HG03175 (cell line): Measurements from ENCODE around the gene DBI.
A peak's percentile ranks its signal among the peaks of the same experiment; 100 is the strongest.

Source experiments
- ATAC-seq: cut with Tn5 transposase; IDR thresholded peaks from one replicate; pipeline ENCODE4 v1.9.1; 2021; ENCODE audit warnings: mild to moderate bottlenecking, moderate library complexity; ENCODE audit not compliant: unreplicated experiment

Gene DBI

DNA sequence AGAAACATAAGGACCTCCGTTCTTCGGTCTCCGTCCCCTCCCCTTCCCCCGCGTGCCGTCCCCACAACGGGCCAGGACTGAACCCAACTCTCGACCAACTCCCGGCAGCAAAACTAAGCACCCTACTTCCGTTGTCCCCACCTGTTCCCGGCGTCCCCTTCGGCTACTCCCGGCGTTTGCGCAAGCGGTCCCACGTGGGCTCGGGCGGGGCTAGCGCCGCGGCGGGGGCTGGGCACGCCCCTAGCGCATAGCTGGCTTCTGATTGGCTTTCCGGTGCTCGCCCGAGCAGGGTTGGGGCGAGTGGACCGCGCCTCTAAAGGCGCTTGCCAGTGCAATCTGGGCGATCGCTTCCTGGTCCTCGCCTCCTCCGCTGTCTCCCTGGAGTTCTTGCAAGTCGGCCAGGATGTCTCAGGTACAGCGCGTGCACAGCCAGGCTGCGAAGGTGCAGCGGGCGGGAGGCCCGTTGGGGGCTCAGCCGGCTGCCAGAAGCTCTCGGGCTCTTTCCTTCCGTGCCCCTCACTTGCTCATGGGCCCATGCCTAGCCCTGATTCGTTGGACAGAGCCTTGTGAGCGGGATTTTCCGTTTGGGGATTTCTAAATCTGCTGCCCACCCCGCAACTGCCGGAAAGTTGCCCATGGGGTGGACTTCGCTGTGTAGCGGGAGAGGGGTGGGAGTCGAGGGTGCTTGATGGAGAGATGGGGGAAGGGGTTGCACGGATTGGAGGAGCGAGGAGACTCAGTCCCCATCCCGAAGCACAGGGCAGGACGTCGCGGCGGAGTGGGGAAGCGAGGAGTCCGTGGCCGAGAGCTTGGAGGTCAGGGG is at the start of gene DBI, which contains the start of gene C2orf76:
Gene DBI (plus strand): TSS at position 329 of the 823 bp plus-strand sequence. CDS start 75 bp downstream, at position 404.
Gene C2orf76 (minus strand): TSS at position 186 of the 823 bp plus-strand sequence. CDS start 26,875 bp downstream, outside the sequence.
- ATAC-seq = peak; percentile 93

DNA sequence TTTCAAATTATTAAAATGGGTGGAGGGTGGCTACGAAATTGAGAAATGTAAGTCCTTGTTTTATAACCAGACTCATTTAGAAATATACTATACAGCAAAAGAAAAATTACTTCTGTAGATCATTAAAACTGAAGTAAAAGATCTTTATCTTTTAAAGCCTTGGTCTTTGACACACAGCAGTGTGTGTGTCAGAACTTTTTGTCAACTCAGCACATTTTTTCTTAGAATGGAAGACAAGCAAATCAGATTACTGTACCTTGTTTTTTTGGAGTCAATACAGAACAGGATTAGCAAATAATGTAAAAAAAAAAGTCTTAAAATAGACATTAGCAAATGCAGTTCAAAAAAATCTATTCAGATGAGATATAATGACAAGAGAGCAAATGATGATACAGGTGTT is 49.2 kb upstream of the DBI start:
- no peak for ATAC-seq

DNA sequence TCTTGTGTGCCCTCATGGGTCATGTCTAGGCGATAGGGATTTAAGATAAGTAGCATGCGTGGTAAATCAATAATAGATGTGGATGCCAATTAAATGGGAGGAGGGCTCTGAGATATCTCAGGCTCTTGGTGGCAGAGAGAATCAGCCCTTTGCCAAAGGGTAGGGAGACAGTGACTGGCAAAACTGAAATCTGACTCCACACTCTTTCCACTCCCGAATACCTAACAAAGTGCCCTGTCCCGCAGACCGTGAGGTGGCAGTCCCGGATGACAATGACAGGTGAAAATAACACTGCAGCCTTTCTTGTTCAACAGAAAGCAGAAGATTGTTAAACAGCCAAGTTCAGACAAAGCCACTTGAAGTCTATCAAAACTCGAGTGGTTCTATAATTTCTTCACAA is 47.2 kb upstream of the DBI start:
- no peak for ATAC-seq

DNA sequence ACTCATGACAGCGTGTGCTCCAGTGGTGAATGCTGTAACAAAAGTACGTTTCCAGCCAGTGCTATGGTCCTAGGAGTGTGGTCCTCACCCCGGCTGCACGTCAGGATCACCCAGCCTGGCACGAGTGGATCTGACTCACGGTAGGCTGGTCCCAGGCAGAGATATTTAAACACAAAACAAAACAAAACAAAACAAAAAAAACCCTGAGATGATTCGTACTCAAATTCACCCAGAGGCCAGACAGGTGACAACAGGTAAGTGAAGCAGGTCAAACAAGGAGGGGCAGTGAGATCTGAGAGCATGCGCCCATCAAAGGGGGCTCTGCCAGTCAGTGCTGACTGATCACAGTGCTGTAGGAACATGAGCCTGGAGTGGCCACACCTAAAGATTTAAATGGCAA is 43.3 kb upstream of the DBI start:
- ATAC-seq = no peak

DNA sequence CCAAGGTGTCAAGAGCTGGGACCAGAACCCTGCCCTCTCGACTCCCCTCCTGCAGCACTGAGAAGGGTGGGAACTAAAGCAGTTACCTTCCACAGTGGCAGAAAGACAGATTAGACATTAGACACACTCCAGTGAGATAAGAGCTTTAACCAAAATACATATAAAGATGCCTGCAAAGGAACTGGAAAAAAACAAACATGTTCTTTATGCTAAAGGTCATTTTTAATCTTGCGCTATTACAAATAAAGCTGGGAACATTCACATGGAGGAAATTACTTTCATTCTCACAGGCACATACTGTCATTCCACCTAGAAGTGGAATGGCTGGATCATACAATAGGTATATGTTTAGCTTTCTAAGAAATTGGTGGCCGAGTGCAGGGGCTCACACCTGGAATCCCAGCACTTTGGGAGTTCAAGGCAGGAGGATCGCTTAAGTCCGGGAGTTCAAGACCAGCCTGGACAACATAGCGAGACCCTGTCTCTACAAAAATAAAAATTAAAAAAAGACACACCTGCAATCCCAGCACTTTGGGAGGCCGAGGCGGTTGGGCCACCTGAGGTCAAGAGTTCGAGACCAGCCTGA is 42.0 kb upstream of the DBI start:
- ATAC-seq = no peak

DNA sequence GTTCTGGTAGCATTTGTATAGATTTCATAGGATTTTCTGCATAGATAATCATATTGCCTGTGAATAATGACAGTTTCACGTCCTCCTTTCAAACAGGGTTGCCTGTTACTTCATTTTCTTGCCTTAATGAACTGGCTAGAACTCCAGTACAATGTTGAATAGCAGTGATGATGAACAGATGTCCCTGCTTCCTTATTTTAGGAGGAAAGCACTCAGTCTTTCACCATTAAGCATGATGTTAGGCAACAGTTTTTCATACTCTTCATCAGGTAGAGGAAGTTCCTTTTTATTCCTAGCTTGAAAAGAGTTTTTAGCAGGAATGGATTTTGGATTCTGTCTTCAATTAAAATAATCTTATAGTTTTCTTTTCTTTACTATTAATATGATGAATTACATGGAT is 39.8 kb upstream of the DBI start:
- no peak for ATAC-seq

DNA sequence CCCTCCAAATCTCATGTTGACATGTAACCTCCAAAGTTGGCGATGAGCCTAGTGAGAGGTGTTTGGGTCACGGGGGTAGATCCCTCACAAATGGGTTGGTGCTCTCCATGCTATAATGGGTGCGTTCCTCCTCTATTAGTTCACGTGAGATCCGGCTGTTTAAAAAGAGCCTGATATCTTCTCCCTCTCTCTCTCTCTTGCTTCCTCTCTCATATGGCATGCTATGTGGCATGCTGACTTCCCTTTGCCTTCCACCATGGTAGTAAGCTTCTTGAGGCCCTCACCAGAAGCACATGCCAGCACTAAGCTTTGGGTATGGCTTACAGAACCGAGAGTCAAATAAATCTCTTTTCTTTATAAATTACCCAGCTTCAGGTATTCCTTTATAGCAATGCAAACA is 39.3 kb upstream of the DBI start:
- ATAC-seq = no peak

DNA sequence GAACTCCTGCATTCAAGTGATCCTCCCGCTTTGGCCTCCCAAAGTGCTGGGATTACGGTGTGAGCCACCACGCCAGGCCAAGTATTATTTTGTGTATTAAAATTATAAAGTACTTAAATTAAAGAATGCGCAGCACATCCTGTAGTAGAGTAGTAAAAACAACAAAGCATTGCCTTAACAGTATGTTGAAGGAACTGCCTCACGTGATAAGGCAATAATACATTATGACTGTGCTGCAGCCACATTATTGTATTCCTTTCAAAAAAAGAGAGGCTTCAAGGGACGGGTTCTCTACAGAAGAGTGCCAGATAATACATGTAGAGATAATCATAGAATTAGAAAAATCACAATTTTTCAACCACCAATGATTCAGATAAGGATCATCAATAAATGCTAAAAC is 33.8 kb upstream of the DBI start:
- no peak for ATAC-seq

DNA sequence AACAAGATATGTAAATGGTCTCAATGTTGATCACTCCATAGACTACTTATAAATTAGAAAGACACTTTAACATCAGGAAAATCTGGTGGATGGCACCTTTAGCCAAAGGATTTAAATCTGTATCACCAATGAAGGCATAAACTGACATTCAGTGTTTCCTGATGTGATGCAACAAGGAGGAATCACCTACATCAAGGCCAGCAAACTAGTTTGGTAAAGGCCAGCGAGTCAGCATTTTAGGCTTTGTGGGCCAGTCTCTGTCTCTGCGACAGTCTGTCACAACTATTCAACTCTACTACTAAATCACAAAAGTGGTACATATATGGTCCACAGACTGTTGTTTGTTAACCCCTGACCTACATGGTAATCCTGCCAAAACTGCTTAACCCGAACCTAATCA is 33.4 kb upstream of the DBI start:
- no peak for ATAC-seq

DNA sequence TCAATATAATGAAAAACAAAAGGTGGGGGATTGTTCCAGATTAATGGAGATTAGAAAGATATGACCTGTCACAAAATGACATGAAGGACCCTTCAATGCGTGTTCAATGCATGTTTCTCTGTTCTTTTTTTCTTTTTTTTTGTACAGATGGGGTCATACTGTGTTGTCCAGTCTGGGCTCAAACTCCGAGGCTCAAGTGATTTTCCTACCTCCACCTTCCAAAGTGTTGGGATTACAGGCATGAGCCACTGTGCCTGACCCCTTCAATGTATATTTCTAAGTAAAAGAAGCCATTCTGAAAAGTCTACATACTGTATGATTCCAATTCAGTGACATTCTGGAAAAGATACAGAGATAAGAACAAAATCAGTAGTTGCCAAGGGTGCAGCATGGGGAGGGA is 32.9 kb upstream of the DBI start:
- no peak for ATAC-seq

DNA sequence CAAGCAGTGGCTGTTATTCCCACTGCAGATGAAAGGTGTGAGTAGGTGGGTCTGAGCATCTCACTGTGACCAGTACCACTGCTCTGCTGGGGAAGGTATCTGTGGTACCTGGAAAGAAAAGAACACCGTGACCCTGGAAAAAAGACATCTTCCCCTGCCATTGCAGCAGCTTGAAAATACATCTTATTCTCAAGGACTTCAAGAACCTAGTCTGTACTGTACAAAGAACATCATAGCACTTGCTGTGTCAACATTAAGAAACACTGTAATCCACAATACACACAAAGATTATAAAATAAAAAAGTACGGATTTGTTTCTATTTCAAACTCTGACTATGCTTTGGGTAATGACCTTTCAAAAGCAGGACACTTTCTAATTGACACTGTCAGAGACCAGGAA is 29.0 kb upstream of the DBI start:
- no peak for ATAC-seq

DNA sequence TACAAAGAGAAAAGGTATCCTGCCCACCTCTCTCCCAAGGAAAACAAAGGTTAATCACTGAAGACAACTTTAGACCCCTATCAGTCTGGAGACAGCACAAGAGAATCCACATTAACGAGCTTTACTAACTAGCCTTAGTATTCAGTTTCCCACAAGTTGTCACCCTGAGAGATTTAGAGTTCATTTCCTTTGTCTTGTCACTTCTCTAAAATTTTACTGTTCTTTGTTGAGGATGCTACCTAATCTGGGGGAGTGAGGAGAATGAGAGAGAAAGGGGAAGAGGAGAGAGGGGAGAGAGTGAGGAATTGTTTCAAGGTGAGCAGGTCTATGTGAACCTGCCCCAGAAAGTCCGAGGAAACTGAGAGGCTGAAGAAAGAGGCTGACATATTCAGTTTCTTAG is 28.5 kb upstream of the DBI start:
- no peak for ATAC-seq

DNA sequence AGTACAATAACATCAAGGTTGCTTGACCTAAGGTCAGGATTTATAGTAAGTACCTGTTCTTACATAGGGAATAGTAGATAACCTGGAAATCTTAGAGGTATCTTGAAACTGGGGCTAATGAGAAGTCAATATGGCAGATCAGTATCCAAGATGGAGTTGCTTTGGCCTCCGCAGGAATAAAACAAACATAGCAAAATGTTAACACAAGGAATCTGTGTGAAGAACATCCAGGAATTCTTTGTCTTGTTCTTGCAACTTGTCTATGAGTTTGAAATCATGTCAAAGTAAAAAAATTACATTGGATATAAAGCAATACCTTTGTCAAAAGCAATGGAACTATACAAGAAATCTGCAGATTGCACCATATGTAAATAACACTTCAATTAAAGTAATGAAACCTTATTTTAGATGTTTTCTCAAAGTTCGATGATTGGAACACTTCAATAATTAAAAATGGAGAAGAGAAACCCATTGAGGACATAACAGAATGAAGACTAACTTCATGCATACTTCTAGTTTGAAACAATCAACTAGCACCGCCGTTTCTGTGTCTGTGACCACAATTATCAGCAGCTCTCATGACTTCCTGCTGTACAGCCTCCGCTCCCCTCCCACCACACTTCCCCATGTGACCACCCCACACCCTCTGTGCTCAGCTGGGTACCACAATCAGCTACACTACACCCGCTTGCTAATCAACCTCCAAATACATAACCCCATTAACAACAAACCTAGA is 27.8 kb upstream of the DBI start:
- ATAC-seq = peak; percentile 99

DNA sequence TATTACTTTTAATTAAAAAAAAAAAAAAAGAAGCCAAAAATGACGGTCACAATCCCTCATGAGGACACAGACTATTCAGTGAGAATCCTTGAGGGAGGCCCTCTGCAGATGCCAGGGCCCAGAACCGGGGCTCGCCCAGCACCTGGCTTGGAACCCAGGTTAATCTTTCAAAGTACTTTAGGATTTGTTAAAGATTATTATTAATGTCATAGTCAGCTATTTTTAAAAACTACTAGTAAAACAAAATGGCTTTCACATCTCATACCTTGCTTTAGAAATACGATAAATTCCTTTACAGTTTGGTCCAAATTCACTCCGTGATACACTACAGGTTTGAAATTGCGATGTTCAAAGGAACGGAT is 27.2 kb upstream of the DBI start:
- ATAC-seq = no peak

DNA sequence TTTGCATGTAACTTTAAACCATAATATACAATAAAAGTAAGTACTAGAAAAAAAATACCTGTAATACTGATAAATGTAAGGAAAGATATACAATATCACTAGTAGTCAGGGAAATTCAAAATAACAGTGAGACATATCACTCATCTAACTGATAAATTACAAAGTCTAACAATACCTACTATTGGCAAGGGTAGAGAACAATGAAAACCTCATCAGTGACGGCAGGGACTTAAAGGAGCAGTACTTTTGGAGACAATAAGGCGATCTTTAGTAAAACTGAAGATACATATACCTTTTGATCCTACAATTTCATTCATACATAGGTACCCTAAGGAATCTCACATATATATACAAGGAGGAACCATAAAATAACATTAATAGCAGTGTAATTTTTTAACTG is 25.1 kb upstream of the DBI start:
- ATAC-seq = no peak

DNA sequence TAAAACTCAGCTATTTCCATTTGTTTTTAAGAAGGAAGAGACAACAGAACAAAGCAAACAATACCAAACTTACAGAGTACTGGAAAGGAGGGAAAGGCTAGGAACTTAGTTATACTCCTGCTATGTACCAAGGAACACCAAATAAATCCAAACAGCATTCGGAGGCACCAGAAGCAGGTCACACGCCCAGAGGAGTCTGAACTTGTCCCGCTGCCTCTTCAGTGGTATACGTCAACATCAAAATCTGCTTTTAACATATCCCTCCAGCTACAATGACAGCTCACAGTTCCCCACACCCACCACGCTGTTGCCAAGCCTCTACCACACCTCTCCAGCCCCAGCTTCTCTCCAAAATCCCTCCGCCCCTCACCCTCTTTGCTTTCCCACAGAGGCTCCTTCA is 17.5 kb upstream of the DBI start:
- ATAC-seq = no peak

DNA sequence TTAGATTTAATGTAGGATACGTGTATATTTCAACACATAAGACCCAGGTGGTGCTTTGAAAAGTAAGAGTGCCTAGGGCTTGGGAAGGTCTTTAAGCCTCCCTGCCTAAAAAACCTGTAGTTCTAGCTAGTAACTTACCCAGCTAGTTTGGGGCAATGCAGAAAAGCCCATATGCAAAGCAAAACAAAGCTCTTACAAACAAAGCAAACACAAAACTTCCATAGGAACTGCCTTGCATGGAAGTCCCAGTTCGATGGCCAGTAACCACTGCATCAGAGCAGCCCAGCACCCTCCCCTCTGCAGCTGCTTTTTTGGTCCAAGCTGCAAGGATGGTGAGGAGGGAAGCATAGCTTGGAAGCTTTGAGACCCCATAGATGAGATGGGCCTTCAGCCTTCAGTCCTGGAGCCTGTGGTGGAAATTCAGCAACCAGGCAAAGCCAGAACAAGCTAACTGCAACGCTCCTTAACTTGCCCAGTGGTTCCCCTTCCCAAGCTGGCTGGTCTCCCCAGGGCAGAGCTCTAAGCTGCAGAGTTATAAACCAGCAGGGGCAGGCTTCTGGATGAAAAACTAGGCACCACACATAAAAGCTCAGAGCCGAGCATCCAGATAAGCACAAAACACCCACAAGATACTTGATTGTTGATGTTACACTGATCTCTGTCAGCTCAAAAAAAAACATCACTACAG is 16.3 kb upstream of the DBI start:
- ATAC-seq = no peak

DNA sequence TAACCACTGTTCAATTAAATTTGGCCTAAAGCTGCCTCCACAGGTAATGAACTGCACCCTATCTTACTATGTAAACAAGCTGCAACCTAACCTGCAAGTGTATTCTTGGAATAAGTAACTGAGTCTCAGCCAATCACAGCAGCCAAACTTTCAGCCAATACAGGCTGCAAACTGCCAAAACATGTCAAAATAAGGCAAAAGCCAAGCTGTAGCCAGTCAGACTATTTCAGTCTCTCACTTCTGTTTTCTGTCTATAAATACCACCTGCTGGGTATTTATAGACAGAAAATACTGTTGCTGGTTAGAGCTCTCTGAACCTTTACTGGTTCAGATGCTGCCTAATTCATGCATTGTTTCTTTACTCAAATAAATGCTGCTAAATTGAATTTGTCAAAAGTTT is 14.4 kb upstream of the DBI start:
- peak; percentile 96 for ATAC-seq

DNA sequence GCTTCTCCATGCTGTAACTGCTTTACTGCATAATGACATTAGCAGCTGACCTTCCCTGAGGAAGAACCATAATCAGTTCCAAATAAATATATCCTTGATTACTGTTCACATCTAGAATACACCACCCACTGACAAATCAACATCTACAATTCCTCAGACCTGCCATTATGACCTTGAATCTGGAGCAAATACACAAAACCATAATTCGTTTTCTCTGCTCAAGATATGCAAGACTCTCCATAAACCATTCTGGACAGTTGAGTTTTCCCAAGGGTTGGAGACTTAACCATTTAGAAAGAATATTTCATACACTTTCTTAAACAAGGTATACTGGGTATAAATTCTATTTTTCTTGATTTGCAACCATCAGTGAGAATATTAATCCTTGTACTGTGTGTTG is 11.9 kb upstream of the DBI start:
- no peak for ATAC-seq

DNA sequence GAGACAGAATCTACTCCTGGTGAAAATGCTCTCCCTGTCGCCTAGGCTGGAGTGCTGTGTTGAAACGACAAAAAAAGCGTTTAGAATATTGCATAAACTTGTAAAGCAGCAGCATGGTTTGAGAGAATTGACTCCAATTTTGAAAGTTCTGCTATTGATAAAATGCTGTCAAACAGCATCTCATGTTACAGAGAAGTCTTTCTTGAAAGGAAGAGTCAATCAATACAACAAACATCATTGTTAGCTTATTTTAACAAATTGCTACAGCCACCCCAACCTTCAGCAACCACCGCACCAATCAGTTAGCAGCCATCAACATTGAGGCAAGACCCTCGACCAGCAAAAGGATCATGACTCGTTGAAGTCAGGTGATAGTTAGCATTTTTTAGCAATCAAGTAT is 7.0 kb upstream of the DBI start:
- ATAC-seq = no peak

DNA sequence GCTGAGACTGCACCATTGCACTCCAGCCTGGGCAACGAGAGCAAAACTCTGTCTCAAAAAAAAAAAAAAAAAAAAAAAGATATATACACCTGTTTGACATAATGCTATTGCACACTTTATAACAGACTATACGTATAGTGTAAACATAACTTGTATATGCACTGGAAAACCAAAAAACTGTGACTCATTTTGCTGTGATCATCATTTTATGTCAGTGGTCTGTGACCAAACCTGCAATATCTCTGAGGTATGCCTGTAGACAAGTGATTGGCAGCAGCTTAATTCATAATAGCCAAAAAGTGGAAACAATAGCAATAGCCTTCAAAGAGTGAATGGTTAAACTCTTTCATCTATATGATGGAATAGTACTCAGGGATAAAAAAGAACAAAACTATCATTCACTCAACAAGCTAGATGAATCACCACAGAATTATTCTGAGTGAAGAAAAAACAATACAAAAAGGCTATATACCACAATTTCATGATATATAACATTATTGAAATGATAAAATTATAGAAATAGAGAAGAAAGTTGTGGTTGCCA is 6.3 kb upstream of the DBI start:
- no peak for ATAC-seq
